NCI-H2227 treated with DMSO at 0.1 percent for 48 hours (cell line): ENCODE results near the gene BRMS1.
"Not testable (repeated sequence)": the region's sequence is repeated elsewhere in the genome, so short reads cannot be mapped to it uniquely, and the experiment has no call there.

ENCODE experiments used
- DNase-seq: peaks from one replicate; lab custom pipeline; 2025; lab: John Stamatoyannopoulos, UW

Gene BRMS1, protein sequence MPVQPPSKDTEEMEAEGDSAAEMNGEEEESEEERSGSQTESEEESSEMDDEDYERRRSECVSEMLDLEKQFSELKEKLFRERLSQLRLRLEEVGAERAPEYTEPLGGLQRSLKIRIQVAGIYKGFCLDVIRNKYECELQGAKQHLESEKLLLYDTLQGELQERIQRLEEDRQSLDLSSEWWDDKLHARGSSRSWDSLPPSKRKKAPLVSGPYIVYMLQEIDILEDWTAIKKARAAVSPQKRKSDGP

DNA sequence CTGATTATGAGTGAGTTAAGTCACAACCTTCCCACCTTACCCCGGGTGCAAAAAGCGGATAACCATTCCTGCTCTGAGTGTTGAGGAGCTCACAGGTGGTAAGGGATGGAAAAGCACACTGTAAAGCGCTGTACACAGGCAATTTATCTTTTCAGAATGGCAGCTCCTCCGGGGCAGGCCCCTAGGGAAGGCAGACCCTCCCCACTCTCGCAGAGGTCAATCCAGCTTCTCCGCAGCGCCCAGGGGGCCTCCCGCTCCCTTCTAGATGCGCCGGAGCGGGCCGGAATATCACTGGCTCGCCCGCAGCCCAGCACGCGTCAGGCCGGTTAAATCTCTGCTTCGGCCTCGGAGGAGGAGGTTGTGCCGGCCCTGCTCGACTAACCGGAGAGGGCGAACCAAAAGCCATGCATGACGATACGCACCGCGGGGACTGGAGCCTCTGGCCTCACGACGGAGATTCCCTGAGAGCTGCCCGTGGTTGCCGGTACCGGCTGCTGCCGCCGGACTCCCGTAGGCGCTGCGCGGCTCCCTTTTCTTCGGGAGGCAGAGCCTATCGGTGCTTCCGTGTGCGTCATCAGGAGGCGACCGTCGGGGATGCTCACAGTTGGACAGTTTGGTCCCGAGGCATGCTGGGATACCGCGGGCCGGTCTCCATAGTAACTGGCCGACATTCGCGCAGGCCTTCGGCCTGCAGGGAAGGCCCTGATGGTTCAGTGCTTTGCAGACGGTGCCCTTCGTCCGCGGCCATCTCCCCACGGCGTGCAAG is at the start of gene BRMS1:
BRMS1 (minus strand) TSS at position 555 of the 766 bp plus-strand sequence. CDS start 2,870 bp downstream, outside the sequence.
- peak; percentile 94 for DNase-seq

DNA sequence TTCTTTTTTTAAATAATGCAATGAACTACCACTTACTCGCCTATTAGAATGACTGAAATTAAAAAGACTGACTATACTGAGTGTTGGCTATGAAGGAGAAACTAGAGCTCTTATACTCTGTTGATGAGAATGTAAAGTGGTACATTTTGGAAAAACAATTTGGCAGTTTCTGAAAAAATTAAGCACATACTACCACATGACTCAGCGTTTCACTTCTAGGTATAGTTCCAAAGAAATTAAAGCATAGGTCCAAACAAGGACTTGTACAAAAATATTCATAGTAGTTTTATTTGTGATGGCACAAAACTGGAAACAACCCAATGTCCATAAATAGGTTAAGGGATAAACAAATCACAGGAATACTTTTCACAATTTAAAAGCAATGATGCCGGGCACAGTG is 49.0 kb upstream of the BRMS1 start:
- DNase-seq = no peak

DNA sequence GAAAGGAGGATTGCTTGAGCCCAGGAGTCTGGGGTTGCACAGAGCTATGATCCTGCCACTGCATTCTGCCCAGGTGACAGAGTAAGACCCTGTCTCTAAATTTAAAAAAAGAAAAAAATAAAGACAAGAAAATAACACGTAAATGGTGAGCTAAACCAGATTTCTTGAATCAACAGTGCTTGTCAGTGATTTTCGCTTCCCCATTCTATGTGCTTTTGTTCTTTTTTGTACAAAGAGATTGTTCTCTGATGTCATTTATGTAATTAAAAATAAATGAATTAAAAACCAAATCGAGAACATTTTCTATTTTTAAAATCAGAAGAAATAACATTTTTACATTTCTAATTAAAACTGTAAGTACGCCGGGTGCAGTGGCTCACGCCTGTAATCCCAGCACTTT is 46.4 kb upstream of the BRMS1 start:
- DNase-seq = no peak

DNA sequence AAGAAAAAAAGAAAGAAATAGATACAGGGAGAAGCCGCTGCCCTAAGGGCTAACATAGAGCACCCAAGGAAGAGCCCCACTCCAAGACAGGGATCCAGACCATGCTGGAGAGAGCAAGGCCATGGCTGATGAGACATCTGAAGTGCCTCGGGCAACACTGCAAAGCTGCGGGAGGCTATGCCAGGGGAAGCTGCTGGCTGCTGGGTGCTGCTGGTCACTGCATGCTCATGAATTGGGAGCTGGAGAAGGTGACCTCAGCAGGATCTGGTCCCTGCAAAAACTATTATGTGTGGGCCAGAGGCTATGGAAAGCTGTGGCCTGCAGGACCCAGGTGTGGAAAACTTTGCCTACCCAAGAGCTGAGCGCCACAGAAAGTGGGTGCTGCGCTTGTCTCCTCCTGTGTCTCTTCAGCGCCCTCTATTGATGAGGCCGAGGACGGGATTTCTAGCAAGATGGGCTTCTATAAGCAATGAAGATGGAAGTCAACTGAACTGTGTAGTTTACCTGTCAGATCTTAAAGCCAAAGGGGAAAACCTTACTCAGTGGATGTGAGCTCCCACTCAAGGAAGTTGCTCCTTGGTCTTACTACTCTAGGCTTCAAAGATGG is 44.0 kb upstream of the BRMS1 start:
- DNase-seq = no peak

DNA sequence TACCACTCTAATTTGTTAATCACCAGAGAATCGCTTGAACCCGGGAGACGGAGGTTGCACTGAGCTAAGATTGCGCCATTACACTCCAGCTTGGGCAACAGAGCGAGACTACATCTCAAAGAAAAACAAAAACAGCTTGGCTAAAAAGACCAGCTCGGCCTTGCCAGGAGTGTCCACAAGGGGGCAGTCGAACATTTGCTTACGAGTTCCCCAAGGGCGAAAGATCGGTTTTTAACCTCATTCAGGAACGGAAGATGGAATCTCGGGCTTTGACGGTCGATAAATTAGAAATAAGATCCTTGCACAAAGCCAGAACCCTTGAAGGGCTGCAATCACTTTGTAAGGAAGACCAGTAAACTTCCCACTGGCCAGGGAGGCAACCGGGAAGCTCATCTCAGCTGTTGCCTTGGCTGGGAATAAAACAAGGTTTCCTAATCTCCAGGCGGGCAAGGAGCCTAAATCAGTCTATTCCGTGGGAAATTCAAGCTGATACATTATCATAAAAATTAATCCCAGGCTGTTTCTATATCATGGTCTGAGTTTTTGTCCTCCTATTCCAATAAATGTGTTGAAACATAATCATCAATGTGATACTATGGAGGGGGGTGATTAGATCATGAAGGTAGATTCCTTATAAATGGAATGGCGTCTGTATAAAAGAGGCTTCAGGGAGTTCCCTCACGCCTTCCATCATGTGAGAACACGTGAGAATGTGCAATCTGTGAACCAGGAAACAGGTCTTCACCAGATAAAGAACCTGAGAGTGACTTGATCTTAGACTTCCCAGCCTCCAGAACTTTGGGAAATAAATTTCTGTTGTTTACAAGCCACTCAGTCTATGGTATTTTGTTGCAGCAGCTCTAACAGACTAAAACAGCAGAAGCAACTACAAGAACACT is 41.5 kb upstream of the BRMS1 start:
- peak; percentile 87 for DNase-seq

DNA sequence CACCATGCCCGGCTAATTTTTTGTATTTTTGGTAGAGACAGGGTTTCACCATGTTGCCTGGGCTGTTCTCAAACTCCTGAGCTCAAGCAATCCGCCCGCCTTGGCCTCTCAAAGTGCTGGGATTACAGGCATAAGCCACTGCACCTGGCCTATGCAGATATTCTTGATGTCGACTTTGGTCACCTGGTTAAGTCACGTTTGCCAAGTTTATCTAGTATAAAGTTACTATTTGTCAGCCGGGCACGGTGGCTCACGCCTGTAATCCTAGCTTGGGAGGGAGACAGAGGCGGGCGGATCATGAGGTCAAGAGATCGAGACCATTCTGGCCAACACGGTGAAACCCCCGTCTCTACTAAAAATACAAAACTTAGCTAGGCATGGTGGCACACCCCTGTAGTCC is 39.4 kb upstream of the BRMS1 start:
- not testable (repeated sequence) for DNase-seq

DNA sequence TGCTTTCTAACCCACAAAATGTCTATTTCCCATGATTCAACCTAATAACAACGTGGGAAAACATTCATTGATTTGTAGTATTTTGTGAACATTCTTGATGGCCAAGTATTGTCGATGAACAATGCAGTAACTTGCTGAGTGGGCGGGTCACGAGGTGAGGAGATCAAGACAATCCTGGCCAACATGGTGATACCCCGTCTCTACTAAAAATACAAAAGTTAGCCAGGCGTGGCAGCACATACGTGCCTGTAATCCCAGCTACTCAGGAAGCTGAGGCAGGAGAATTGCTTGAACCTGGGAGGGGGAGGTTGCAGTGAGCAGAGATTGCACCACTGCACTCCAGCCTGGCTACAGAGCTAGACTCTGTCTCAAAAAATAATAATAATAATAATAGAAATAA is 35.4 kb upstream of the BRMS1 start:
- DNase-seq = not testable (repeated sequence)

DNA sequence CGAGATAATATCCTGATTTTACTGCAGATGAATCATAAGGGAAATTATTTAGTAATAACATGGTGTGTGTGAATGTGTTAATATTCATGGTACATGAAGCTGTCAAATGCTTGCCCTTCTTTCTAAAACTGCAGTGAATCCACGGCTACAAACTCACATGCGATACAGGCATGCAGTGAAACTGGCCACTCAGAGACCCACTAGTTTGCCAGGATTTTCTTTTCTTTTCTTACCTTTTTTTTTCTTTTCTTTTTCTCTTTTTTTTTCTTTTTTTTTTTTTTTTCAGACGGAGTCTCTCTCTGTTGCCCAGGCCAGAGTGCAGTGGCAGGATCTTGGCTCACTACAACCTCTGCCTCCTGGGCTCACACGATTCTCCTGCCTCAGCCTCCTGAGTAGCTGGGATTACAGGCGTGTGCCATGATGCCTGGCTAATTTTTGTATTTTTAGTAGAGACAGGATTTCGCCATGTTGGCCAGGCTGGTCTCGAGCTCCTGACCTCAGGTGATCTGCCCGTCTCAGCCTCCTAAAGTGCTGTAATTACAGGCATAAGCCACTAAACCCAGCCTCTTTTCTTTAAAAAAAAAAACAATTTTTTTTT is 28.9 kb upstream of the BRMS1 start:
- not testable (repeated sequence) for DNase-seq

DNA sequence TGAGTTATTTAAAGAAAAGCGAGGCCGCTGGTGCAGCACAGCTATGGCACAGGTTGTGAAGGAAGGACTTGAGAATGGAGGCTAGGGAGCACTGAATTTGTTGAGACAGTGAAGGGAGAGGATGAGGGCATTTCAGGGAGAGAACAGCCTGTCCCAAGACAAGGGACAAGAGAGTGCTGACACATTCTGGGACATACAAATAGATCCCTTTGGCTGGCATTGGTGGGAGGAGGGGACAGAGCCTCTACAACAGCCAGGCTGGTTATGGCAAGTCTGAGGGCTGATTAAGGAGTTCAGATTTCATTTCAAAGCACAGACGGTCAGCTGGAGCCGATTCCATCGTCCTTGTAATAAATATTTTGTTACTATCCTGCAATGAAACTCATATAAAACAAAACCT is 28.4 kb upstream of the BRMS1 start:
- DNase-seq = no peak

DNA sequence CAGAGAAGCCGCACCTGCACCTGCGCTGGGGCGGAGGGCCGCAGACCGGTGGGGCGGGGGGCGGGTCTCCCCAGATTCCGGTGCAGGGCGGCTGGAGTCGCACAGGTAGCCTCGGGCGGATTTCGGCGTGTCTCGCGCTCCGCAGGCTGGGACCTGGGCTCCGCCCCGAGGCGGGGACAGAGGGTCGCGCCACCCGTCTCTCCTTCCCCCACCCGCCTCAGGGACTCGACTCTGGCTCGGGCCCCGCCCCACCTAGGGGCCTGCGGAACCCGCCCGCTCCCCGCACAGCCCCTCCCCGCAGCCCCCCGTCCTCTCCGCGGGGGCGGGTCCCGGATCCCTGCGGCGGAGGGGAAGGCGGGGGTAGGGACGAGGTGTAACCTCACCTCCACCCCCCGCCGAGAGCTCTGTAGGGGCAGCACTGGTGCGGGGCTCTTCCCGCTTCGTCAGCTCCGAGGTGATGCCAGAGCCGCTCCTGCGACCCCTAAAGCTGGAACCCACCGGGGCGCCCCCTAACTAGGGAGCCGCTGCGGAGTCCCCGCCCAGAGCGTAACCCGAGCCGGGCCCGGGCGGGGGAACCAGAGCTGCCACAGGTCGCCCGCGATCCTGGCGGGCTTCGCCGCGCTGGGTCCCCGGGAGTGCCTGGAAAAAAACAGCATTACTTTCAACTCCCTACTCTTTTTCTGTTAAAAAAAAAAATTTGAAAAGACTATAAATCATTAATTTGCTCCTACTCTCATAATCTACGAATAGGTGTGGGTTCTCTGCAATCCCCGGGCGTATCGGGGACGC is 26.9 kb upstream of the BRMS1 start, which contains the start of gene SLC29A2:
SLC29A2 (minus strand) TSS at position 134 of the 789 bp plus-strand sequence. CDS start 169 bp downstream, outside the sequence.
- DNase-seq = peak; percentile 77

DNA sequence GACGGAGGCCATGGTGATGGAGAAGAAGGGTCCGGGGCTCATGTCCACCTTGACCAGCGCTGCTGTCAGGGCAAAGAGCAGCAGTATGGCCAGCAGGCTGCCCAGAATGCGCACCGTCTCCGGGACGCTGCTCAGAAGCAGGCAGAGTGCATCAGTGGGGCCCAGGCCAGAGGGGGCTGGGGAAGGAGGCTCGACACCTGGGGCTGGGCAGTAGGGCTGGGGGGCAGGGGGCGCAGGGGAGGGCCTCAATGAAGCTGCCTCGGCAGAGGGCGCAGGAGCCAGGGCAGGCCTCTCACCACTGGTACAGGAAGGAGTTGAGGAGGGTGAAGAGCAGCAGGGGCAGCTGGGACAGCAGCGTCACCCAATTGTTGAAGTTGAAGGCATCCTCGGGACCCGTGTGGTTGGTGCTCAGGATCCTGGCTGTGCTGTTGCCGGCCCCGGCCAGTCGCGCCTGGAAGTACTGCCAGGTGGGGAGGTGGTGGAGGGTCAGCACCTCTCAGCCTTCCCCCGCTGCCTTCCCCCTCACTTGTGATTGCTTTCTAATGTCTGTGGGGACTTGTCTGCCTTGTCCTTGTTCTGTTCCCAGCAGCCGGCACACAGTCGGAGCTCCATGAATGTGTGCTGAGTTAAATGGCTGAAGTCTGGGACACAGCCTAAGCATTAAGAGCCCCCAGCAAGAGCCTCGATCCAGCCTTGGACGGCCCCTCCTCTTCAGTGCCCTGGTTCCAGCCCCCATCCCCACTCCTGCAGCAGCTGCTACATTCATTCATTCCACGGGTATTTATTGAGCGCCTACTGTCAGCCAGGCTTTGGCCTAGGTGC is 24.4 kb upstream of the BRMS1 start:
- DNase-seq = no peak

DNA sequence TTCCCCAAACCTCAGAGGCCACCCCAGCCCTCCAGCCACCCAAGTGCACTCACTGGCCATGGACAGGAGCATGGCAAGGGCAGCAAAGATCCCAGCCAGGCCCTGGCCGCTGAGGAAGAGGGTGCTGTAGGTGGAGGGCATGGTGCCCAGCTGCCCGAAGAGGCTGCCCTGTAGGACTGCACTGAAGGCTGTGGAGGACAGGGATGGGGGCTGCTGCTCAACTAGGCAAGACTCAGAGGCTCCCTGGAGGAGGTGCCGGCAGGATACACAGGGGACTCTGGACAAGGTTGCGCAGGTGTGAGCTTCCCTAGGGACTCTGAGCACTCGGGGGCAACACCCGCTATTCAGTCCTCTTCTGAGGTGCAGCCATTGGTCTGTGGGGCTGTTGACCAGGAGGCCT is 23.6 kb upstream of the BRMS1 start:
- DNase-seq = no peak

DNA sequence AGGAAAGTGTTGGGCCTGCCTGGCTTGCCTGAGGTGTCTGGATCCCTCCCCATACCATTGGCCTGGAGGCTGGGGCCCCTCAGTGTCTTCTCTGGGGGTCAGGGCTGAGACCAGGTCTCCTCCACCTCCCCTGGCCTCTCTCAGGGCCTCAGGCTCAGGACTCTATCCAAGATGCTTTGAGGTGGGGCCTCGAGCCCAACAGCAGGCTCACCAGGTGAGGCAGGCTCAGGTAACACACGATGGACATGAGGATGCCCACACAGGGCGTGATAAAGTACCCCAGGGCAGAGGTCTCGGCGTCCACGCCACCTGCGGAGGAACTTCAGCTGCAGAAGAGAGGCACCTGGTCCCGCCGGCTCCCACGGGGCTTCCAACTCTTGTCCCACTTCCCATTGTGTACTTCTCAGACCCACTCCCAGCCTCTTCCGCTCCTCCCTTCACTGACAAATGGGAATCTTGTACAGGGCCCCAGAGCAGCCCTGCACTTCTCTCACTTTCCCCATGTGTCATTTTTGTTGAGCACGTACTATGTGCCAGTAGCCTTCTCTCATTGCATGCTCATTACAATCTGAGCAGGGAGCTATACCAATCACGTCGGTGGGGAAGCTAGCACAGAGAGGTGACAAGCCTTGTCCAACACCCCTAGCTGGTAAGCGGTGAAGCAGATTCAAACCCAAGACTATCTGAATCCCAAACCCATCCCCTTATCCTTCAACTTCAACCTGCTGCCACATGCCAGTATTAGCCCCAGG is 22.8 kb upstream of the BRMS1 start:
- DNase-seq = no peak

DNA sequence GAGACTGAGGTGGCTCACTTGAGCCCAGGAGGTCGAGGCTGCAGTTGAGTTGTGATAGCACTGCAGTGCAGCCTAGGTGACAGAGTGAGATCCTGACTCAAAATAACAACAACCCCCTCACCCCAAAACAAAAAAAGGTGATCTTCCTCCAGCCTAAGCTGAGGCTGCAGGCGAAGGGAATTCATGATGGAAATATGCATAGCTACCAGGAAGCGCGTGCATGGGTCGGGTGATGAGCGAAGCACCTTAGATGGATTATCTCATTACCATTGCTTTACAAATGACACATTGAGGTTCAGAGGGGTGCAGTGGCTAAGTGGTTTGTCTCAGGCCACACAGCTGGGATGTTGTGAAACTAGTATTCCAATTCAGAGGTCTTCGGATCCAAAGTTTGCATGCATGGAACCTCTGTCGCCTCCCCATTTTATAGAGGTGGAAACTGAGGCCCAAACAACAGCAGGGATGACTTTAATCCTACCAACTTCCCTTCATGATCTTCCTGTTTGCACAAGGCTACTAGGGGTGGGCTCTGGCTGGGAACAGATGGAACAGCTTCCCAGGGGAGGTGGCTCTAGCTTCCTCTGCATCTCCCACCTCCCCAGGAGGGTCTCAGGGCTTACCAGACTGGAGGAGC is 22.1 kb upstream of the BRMS1 start:
- no peak for DNase-seq

DNA sequence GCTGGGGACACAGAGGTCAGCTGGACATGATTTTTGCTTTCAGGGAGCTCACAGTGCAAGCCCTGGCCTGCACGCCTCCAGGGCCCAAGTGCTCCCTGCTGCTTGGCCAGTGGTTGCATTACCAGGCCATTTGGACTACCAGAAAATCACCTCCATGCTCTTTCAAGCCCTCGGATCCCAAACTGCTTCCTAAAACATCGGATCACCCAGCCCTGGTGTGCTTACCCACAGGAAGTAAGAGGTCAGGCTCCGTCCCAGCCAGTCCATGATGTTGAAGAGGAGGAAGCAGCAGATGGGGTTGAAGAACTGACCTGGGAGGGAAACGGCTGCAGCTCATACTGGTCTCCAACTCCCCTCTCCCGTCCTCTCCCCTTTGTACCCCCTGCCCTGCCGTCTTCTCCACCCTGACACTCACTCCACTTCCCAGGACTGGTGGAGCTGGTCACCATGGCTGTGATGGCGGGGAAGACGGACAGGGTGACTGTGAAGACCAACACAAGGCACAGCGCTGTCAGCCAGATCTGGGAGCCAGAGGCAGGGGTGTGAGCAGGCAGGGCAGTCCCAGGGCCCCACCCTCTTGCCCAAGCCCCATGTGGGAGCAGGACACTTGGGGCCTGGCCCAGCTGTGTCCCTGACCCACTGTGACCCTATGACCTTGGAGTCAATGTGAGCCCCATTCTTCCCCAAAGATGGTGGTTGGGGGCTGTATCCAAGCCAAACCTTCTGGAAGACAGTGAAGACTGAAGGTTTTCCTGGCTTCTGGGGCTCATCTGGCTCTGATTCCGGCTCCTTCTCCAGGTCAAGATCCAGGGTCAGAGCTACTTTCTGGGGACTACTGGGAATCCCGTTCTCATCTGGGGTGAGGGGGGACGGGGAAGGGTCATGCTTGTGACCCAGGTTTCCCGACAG is 21.1 kb upstream of the BRMS1 start:
- no peak for DNase-seq

DNA sequence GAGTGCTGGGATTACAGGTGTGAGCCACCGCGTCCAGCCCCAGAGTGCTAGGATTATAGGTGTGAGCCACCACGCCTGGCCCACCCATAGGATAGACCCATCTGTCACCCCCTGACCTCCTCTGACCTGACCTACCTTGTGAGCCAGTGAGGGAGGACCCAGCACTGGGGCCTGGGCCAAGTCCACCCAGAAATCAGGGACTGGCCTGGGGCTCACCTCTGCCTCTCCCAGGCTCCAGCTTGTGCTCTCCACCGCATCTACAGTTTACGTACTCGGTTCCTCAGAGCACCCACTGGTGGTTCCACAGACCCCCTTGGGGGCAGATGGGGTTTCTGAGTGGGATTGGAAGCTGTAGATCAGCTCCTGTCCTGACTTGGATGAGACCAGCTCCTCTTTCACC is 20.3 kb upstream of the BRMS1 start:
- DNase-seq = no peak

DNA sequence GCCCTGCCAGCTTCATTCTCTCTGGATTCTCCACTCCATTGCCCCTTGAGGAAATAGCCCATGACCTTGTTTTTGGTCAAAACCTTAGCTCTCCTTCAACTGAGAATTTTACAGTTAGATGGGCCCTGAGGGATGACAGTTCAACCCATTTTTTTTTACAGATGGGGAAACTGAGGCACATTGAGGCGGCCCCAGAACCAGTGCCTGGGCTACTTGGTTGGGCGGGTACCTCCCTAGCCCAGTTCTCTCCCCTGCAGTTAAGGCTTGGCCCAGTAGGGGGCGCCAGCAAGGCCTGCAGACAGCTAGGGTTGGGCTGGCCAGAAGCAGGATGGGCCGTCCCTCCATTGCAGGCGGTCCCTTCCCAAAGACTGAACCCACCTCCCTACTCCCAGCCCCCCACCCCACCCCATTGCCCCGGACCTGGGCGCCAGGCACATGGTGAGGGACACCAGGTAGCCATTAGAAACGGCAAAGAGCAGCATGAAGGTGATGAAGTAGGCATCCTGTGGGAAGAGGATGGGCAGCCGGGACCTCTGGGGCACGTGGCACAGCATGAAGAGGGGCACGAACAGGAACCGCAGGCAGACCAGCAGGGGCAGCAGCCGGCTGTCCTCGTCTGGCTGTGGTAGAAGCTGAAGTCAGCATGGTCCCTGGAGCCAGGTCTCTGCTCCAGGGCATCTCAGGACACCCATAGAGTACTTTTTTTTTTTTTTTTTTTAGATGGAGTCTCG is 19.1 kb upstream of the BRMS1 start:
- no peak for DNase-seq
